A549 (cell line): Measurements from ENCODE around the gene TBC1D22A.

ENCODE experiments used
- BHLHE40 ChIP-seq: IDR thresholded peaks from 2 replicates; pipeline ENCODE4 v1.6.1; 2012; ENCODE audit warnings: low read depth, low read length, inconsistent platforms
- ESRRA ChIP-seq: fragments of 150-350 bp; IDR thresholded peaks from 2 replicates; pipeline ENCODE4 v1.6.1; 2014; ENCODE audit warnings: mild to moderate bottlenecking, low read length, borderline replicate concordance
- GATA3 ChIP-seq: IDR thresholded peaks from 2 replicates; pipeline ENCODE4 v1.6.1; 2012; ENCODE audit warnings: borderline replicate concordance
- RAD21 ChIP-seq, 2 experiments: fragments of >200 bp in 1 of 2; sonication (Bioruptor Twin) in 1 of 2; formaldehyde crosslinking in 1 of 2; IDR thresholded peaks in 1 of 2; conservative IDR thresholded peaks in 1 of 2; 2 replicates in 1 of 2; 3 replicates in 1 of 2; pipeline ENCODE4 v1.6.1; 2012 to 2018; ENCODE audit warnings: inconsistent platforms in 1 of 2
- SREBF2 ChIP-seq: fragments of 450-650 bp; IDR thresholded peaks from 2 replicates; pipeline ENCODE4 v1.6.1; 2014; ENCODE audit warnings: mild to moderate bottlenecking, moderate library complexity

- TF ChIP-seq GATA3 = no peak
- TF ChIP-seq RAD21 (conservative IDR thresholded peaks at IDR 0.05 in 1 of 2, IDR thresholded peaks at IDR 0.05 in 1 of 2) = no peak
- TF ChIP-seq SREBF2 = no peak
- TF ChIP-seq BHLHE40 = no peak
- TF ChIP-seq ESRRA = no peak
These were observed 175.5 kb downstream of the TBC1D22A start for GRCh38 chr22:46937939-46938338.
